Putamen (tissue), 1 donor: ENCODE data around the gene ETFB.
"Not testable (repeated sequence)": the region's sequence is repeated elsewhere in the genome, so short reads cannot be mapped to it uniquely, and the experiment has no call there.

Source experiments
- DNase-seq: peaks from one replicate; pipeline ENCODE4 v3.0.0-alpha.2; 2016; ENCODE audit warnings: low spot score

The ETFB gene

GRCh38 chr19:51365965-51366388 is at the start of gene ETFB:
ETFB (minus strand) TSS chr19:51366388; CDS start chr19:51366326, 62 bp downstream.
- DNase-seq: peak; percentile 34

- DNase-seq: no peak
Observed at GRCh38 chr19:51415187-51415586, 49.0 kb upstream of the ETFB start.

GRCh38 chr19:51410950-51411748 is 45.0 kb upstream of the ETFB start:
- no peak for DNase-seq

GRCh38 chr19:51407511-51408131 is 41.4 kb upstream of the ETFB start:
- DNase-seq: no peak

GRCh38 chr19:51402117-51402516 is 35.9 kb upstream of the ETFB start:
- DNase-seq: no peak

GRCh38 chr19:51399936-51400335 is 33.7 kb upstream of the ETFB start:
- DNase-seq: not testable (repeated sequence)

- no peak for DNase-seq
Observed at GRCh38 chr19:51399231-51399630, 33.0 kb upstream of the ETFB start.

- no peak for DNase-seq
Observed at GRCh38 chr19:51398096-51398704, 32.0 kb upstream of the ETFB start.

GRCh38 chr19:51397453-51397852 is 31.3 kb upstream of the ETFB start:
- not testable (repeated sequence) for DNase-seq

GRCh38 chr19:51396175-51396574 is 30.0 kb upstream of the ETFB start:
- no peak for DNase-seq

GRCh38 chr19:51394050-51394836 is 28.1 kb upstream of the ETFB start:
- peak; percentile 96 for DNase-seq

- DNase-seq: no peak
Observed at GRCh38 chr19:51392701-51393100, 26.5 kb upstream of the ETFB start.

- no peak for DNase-seq
Observed at GRCh38 chr19:51391073-51391611, 25.0 kb upstream of the ETFB start.

- no peak for DNase-seq
Observed at GRCh38 chr19:51389143-51389542, 23.0 kb upstream of the ETFB start.

GRCh38 chr19:51387924-51388389 is 21.8 kb upstream of the ETFB start, which contains the start of gene LIM2:
LIM2 (minus strand) TSS chr19:51387974; CDS start chr19:51387443, 531 bp downstream.
- DNase-seq: no peak

- no peak for DNase-seq
Observed at GRCh38 chr19:51386882-51387520, 20.8 kb upstream of the ETFB start.

GRCh38 chr19:51382004-51382403 is 15.8 kb upstream of the ETFB start:
- no peak for DNase-seq

GRCh38 chr19:51380379-51380778 is 14.2 kb upstream of the ETFB start:
- no peak for DNase-seq

GRCh38 chr19:51377422-51377821 is 11.2 kb upstream of the ETFB start:
- DNase-seq: no peak

- DNase-seq: no peak
Observed at GRCh38 chr19:51375504-51376221, 9.5 kb upstream of the ETFB start.
